Osteocyte (in vitro differentiated cells): Measurements from ENCODE around the gene COMMD6. TPM values are rescaled to one million over a fixed set of nuclear protein-coding genes. Genes with fewer than 3 reads are reported as not detected.

Source experiments
- DNase-seq: peaks from one replicate; pipeline ENCODE4 v3.0.0; 2021; ENCODE audit warnings: mixed read lengths; ENCODE audit not compliant: unreplicated experiment; ENCODE audit errors: extremely low spot score
- H3K27ac Mint-ChIP-seq: one replicate; pipeline ENCODE4 v1.8.0; 2021; ENCODE audit warnings: mild to moderate bottlenecking, mixed read lengths; ENCODE audit not compliant: unreplicated experiment
- H3K27me3 Mint-ChIP-seq: one replicate; pipeline ENCODE4 v1.8.0; 2021; ENCODE audit warnings: mixed read lengths; ENCODE audit not compliant: unreplicated experiment
- H3K36me3 Mint-ChIP-seq: one replicate; pipeline ENCODE4 v1.8.0; 2021; ENCODE audit warnings: mixed read lengths; ENCODE audit not compliant: unreplicated experiment
- H3K4me1 Mint-ChIP-seq: one replicate; pipeline ENCODE4 v1.8.0; 2021; ENCODE audit warnings: mixed read lengths; ENCODE audit not compliant: unreplicated experiment
- H3K4me3 Mint-ChIP-seq: one replicate; pipeline ENCODE4 v1.8.0; 2021; ENCODE audit warnings: mild to moderate bottlenecking, moderate library complexity, mixed read lengths; ENCODE audit not compliant: unreplicated experiment
- H3K9me3 Mint-ChIP-seq: one replicate; pipeline ENCODE4 v1.8.0; 2021; ENCODE audit warnings: mixed read lengths; ENCODE audit not compliant: unreplicated experiment
- CTCF ChIP-seq: fragments of 200-600 bp; sonication (generic); IDR thresholded peaks from 2 replicates; pipeline ENCODE4 v1.5.0; 2021; ENCODE audit warnings: antibody characterized with exemption, mild to moderate bottlenecking, moderate library complexity
- total RNA-seq: library from RNA; stranded (reverse); gene quantifications from 2 replicates; pipeline ENCODE4 v1.2.1, GENCODE V29; 2021

COMMD6 gene
- total RNA-seq, 1 donor from 2014 or later: 124 TPM

- no peaks in the 10 kb centered on the region for H3K36me3 Mint-ChIP-seq
- no peaks in the 10 kb centered on the region for H3K9me3 Mint-ChIP-seq
- no peaks in the 10 kb centered on the region for H3K27me3 Mint-ChIP-seq
- no peak for TF ChIP-seq CTCF
- no peak overlapping the region for H3K27ac Mint-ChIP-seq
- no peak for DNase-seq
- H3K4me3 Mint-ChIP-seq: no peak overlapping the region
- H3K4me1 Mint-ChIP-seq: peaks cover 15% of the 10 kb centered on the region
Measured at GRCh38 chr13:75485286-75486062, 52.2 kb downstream of the COMMD6 start.

DNA sequence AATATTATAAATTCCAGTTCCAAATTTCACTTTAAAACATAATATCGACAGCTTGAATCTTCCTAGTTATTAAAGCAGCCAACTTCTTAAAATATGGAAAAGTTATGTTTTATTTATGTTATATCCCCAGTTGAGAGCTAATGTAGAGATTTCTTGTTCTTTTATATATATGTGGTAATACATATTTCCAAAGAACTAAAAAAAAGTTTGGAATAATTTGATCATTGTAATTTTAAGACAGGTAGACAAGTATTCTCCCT lies 54.9 kb downstream of the COMMD6 start:
- H3K9me3 Mint-ChIP-seq: no peaks in the 10 kb centered on the region
- DNase-seq: no peak
- no peaks in the 10 kb centered on the region for H3K36me3 Mint-ChIP-seq
- TF ChIP-seq CTCF: no peak
- no peaks in the 10 kb centered on the region for H3K27me3 Mint-ChIP-seq
- peaks cover 21% of the 10 kb centered on the region for H3K4me1 Mint-ChIP-seq
- peak overlapping the region; percentile 97 for H3K4me3 Mint-ChIP-seq
- peak overlapping the region; percentile 86 for H3K27ac Mint-ChIP-seq

DNA sequence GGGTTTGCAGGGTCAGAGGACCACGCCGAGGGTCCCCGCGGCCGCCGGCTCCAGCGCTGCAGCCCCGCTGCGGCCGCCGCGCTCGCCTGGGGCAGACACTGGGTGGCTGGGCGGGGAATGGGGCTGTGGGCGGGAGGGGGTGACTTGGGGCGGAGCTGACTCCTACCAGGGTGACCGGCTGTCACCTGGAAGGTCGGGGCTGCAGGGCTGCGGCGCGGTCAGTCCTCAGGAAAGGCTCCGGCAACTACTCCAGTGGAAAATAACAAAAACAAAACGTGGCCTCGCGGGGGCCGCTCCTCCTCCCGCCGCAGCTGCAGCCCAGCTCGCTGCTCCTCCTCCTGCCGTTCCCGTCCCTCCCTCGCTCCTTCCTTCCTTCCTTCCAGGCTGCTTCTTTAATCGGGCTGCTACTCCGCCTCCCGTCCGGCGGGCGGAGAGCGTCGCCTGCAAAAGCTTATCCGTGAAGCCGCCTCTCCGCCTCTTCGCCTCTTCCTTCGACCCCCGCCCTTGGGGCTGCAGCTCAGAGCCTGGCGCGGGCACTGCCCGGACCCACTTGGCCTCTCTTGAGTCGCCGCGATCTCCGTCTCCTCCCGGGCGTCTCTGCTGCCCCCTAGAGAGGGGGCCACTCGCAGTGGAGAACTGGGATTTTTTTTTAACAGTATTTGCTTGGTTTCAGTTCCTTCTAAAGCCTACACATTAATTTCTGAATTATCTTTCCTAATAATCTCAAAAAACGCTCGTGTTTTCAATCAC lies 55.4 kb downstream of the COMMD6 start, which contains the start of gene TBC1D4:
TBC1D4 (minus strand) TSS at position 100 of the 750 bp plus-strand sequence. CDS start 402 bp downstream, outside the sequence.
- peaks cover 21% of the 10 kb centered on the region for H3K4me1 Mint-ChIP-seq
- peak; percentile 94 for TF ChIP-seq CTCF
- H3K9me3 Mint-ChIP-seq: no peaks in the 10 kb centered on the region
- H3K27ac Mint-ChIP-seq: peak within 1 kb of the TSS; percentile 86
- DNase-seq: peak; percentile 96
- no peaks in the 10 kb centered on the region for H3K27me3 Mint-ChIP-seq
- no peaks in the 10 kb centered on the region for H3K36me3 Mint-ChIP-seq
- H3K4me3 Mint-ChIP-seq: peak within 1 kb of the TSS; percentile 97

DNA sequence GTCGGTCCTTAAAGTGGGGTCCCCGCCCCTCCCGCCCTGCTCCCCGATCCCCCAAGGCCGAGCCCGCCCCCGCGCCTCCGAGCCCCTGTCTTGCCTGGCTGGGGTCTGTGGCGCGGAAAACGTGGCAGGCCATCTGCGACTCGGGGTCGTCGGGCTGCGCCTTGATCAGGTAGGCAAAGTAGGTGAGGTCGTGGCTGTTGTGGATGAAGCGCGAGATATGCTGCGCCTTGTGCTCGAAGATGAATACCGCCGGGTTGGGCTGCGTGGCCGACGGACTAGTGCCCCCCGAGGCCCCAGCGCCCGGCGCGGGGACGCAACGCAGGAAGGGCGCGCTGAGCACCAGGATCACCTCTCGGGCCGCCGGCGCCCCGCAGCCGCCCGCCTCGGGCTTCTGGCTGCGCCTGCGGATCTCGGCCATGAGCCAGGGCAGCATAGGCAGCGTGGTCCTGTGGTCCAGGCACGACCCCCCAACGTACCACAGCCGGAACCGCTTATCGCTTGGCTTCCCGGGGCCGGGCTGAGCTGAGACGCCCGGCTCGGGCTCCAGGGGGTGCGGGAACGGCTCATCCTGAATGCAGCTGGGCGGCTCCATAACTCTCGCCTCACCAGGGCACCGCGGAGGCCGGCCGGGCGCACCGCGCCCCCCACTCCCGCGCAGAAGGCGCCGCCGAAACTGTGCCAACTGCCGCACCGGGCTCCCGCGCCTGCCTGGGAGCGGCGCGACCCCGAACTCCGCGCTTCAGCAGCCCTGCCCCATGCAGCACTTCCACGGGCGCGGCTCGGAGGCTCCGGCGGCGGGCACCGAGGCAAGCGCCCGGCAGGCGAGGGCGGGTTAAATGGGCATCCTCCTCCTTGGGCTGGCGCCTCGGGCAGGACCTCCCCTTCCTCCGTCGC lies 56.2 kb downstream of the COMMD6 start:
- Mint-ChIP-seq H3K27ac (peak overlapping the region; percentile 3), H3K9me3 (no peaks in the 10 kb centered on the region), H3K4me3 (peak overlapping the region; percentile 84), H3K36me3 (no peaks in the 10 kb centered on the region), H3K27me3 (no peaks in the 10 kb centered on the region), H3K4me1 (peaks cover 21% of the 10 kb centered on the region)
- no peak for TF ChIP-seq CTCF
- peak; percentile 84 for DNase-seq
